Mucosa of descending colon (tissue), 3 donors: Measurements from ENCODE around the gene RRAS2. TPM values are rescaled to one million over a fixed set of nuclear protein-coding genes. Genes with fewer than 3 reads are reported as not detected.

ENCODE experiments used
- ATAC-seq: fragments of 200-7000 bp; cut with Tn5 transposase; one replicate; pipeline ENCODE4 v1.9.1; 2020; ENCODE audit warnings: mild to moderate bottlenecking, moderate library complexity
- DNase-seq, 3 donors: peaks; one replicate each; pipeline ENCODE4 v3.0.0-alpha.2; 2020
- H3K36me3 ChIP-seq: fragments of 200-600 bp; one replicate; pipeline ENCODE4 v1.8.0; 2021; ENCODE audit warnings: low read depth, mild to moderate bottlenecking
- H3K4me1 ChIP-seq: fragments of 200-600 bp; one replicate; pipeline ENCODE4 v1.8.0; 2021; ENCODE audit warnings: low read depth, mild to moderate bottlenecking
- H3K4me3 ChIP-seq: fragments of 200-600 bp; one replicate; pipeline ENCODE4 v1.8.0; 2021; ENCODE audit warnings: mild to moderate bottlenecking
- H3K9me3 ChIP-seq: fragments of 200-600 bp; one replicate; pipeline ENCODE4 v1.8.0; 2021; ENCODE audit warnings: mild to moderate bottlenecking
- CTCF ChIP-seq: fragments of 200-600 bp; IDR thresholded peaks from one replicate; pipeline ENCODE4 v1.8.0; 2022; ENCODE audit warnings: antibody characterized with exemption, mild to moderate bottlenecking
- intact Hi-C, 2 donors: fragments of 100-400 bp; cut with DNase I in 1 of 2; cut with micrococcal nuclease in 1 of 2; formaldehyde crosslinking; loops; one replicate each; pipeline versions ENCODE4 v1.11.0 to v1.11.1; 2022; cut with DNase I, micrococcal nuclease
- total RNA-seq, 3 donors: library from RNA; stranded (reverse); fragmentation: NEBNext Ultra II Directional in 2 of 3; extraction: Animal tissue kit (Norgen Biotek cat#: 25700) in 2 of 3; gene quantifications; one replicate each; pipeline versions ENCODE4 v1.2.1 to v1.2.4, GENCODE V29; 2021 to 2023
- donor health status: DM: no; HTN: no; CAD: no; lungs with moderate emphysema.
- donor health status: DM: no; HTN: no; CAD: no.
- donor health status: DM: no; HTN: yes; CAD: no.

The RRAS2 gene
- total RNA-seq, 3 donors from 2014 or later, result 23.5 to 43.3 (median 27.6) TPM

- H3K9me3 ChIP-seq, result no peaks in the 10 kb centered on the region
- ATAC-seq, result no peak
- no peaks in the 10 kb centered on the region for H3K36me3 ChIP-seq
- DNase-seq, result no peak
- H3K4me3 ChIP-seq, result no peak overlapping the region
- no peak for TF ChIP-seq CTCF
- no peaks in the 10 kb centered on the region for H3K4me1 ChIP-seq
- intact Hi-C loops, result no loop called here
Measured at GRCh38 chr11:14393889-14394288, 34.9 kb upstream of the RRAS2 start.

- Histone ChIP-seq H3K9me3 (no peaks in the 10 kb centered on the region), H3K4me1 (no peaks in the 10 kb centered on the region), H3K4me3 (no peak overlapping the region), H3K36me3 (no peaks in the 10 kb centered on the region)
- DNase-seq (no peak), ATAC-seq (no peak)
- TF ChIP-seq CTCF, result no peak
- intact Hi-C loops, result no loop called here
Measured at GRCh38 chr11:14393129-14393528, 34.1 kb upstream of the RRAS2 start.

- no peaks in the 10 kb centered on the region for H3K4me1 ChIP-seq
- H3K4me3 ChIP-seq, result no peak overlapping the region
- intact Hi-C loops, result no loop called here
- no peak for ATAC-seq
- no peak for DNase-seq
- no peaks in the 10 kb centered on the region for H3K36me3 ChIP-seq
- no peak for TF ChIP-seq CTCF
- no peaks in the 10 kb centered on the region for H3K9me3 ChIP-seq
Measured at GRCh38 chr11:14390669-14391068, 31.7 kb upstream of the RRAS2 start.

- Histone ChIP-seq H3K9me3 (no peaks in the 10 kb centered on the region), H3K4me1 (no peaks in the 10 kb centered on the region), H3K4me3 (no peak overlapping the region), H3K36me3 (no peaks in the 10 kb centered on the region)
- DNase-seq (no peak), ATAC-seq (no peak)
- intact Hi-C loops, result no loop called here
- TF ChIP-seq CTCF, result no peak
Measured at GRCh38 chr11:14388352-14388751, 29.4 kb upstream of the RRAS2 start.

GRCh38 chr11:14386895-14387480 is 28.0 kb upstream of the RRAS2 start:
- no peaks in the 10 kb centered on the region for H3K36me3 ChIP-seq
- TF ChIP-seq CTCF, result no peak
- H3K9me3 ChIP-seq, result no peaks in the 10 kb centered on the region
- ATAC-seq (no peak), DNase-seq (no peak)
- H3K4me1 ChIP-seq, result no peaks in the 10 kb centered on the region
- intact Hi-C loops, result no loop called here
- H3K4me3 ChIP-seq, result no peak overlapping the region

GRCh38 chr11:14386081-14386480 is 27.1 kb upstream of the RRAS2 start:
- DNase-seq (no peak), ATAC-seq (no peak)
- peaks cover 4% of the 10 kb centered on the region for H3K4me1 ChIP-seq
- intact Hi-C loops, result no loop called here
- no peaks in the 10 kb centered on the region for H3K36me3 ChIP-seq
- TF ChIP-seq CTCF, result no peak
- no peak overlapping the region for H3K4me3 ChIP-seq
- H3K9me3 ChIP-seq, result no peaks in the 10 kb centered on the region
